Thyroid gland (tissue), 4 donors: ENCODE data around the gene IGSF23.

Experiments used
- POLR2A ChIP-seq, 2 donors: fragments of 450-650 bp; IDR thresholded peaks; one replicate each; pipeline ENCODE4 v1.6.1; 2017; ENCODE audit warnings: antibody characterized with exemption in 2 of 2, mild to moderate bottlenecking in 2 of 2, moderate library complexity in 1 of 2
- TF ChIP-seq, protein P1 (sequence below), 6 experiments: fragments of 200-600 bp in 3 of 6; fragments of 450-650 bp in 3 of 6; sonication (generic) in 3 of 6; IDR thresholded peaks; one replicate each; pipeline ENCODE4 v1.5.1; 2016 to 2019; ENCODE audit warnings: antibody characterized with exemption in 6 of 6, mild to moderate bottlenecking in 2 of 6, inconsistent platforms in 1 of 6, moderate library complexity in 1 of 6

DNA sequence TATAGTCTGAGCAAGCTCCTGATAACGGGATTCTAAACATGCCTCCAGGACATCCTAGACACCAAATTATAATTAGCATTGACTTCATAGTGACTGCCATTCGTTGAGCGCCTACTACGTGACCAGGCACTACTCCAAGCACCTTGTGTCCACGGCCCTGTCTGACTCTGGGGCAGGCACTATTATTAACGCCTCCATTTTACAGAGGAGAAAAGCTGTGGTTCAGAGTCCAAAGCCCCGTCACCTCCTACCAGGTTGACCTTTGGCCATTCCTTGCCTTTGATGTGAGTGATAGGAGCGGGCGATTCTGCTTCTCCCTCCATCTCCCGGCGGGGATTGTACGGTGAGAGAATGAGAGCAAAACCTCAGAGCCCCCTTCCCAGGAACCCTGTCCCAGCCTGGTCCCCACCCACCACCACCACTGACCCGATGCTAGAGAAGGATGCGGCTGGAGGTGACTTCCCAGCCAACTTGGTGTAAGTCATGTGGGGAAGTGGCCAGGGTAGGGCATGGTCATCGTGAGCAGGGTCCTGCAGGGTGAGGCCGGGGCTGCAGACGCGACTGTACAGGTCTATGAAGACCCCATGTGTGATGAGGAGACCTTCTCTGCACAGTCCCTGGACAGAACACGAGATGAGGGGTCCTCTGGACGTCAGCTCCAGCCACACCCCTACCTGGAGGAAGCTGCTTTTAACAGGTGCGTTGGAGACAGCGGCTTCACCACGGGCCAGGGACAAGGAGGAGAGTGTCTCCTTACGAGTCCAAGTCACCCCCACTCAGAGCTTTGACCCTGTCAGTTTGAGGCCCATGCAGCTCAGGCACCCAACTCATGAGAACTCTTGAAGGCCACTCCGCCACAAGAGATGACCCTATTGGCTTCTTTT, at the start of gene IGSF23:
- TF ChIP-seq, protein P1, sequence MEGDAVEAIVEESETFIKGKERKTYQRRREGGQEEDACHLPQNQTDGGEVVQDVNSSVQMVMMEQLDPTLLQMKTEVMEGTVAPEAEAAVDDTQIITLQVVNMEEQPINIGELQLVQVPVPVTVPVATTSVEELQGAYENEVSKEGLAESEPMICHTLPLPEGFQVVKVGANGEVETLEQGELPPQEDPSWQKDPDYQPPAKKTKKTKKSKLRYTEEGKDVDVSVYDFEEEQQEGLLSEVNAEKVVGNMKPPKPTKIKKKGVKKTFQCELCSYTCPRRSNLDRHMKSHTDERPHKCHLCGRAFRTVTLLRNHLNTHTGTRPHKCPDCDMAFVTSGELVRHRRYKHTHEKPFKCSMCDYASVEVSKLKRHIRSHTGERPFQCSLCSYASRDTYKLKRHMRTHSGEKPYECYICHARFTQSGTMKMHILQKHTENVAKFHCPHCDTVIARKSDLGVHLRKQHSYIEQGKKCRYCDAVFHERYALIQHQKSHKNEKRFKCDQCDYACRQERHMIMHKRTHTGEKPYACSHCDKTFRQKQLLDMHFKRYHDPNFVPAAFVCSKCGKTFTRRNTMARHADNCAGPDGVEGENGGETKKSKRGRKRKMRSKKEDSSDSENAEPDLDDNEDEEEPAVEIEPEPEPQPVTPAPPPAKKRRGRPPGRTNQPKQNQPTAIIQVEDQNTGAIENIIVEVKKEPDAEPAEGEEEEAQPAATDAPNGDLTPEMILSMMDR (IDR thresholded peaks at IDR 0.05): no peak
- no peak for TF ChIP-seq POLR2A (IDR thresholded peaks at IDR 0.05)
